Activated T-helper 1 cell treated with Interleukin-2 at 50 U/mL for 16 hours (primary cell): ENCODE measurements around the gene RAB24.
"Not testable (repeated sequence)": the region's sequence is repeated elsewhere in the genome, so short reads cannot be mapped to it uniquely, and the experiment has no call there.

Experiments
- DNase-seq: peaks from one replicate; pipeline ENCODE4 v3.0.0-alpha.2; 2020; ENCODE audit warnings: low read depth

Gene RAB24

DNA sequence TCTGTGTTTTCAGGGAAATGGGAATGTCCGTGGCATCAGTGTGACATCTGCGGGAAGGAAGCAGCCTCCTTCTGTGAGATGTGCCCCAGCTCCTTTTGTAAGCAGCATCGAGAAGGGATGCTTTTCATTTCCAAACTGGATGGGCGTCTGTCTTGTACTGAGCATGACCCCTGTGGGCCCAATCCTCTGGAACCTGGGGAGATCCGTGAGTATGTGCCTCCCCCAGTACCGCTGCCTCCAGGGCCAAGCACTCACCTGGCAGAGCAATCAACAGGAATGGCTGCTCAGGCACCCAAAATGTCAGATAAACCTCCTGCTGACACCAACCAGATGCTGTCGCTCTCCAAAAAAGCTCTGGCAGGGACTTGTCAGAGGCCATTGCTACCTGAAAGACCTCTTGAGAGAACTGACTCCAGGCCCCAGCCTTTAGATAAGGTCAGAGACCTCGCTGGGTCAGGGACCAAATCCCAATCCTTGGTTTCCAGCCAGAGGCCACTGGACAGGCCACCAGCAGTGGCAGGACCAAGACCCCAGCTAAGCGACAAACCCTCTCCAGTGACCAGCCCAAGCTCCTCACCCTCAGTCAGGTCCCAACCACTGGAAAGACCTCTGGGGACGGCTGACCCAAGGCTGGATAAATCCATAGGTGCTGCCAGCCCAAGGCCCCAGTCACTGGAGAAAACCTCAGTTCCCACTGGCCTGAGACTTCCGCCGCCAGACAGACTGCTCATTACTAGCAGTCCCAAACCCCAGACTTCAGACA, 9.5 kb downstream of the RAB24 start:
- no peak for DNase-seq

DNA sequence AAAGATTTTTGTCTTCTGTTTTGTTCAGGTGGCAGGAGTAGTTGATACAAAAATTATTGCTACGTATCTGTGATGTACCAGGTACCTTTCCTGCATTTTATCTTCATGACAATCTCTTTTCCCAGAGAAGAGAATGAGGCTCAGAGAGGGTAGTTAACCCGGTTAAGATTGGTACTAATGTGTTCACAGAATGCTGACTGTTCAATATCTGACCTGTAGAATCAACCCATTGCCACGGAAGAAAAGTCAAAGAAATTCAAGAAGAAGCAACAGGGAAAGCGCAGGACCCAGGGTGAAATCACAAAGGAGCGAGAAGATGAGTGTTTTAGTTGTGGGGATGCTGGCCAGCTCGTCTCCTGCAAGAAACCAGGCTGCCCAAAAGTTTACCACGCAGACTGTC, 11.8 kb downstream of the RAB24 start:
- DNase-seq = no peak

DNA sequence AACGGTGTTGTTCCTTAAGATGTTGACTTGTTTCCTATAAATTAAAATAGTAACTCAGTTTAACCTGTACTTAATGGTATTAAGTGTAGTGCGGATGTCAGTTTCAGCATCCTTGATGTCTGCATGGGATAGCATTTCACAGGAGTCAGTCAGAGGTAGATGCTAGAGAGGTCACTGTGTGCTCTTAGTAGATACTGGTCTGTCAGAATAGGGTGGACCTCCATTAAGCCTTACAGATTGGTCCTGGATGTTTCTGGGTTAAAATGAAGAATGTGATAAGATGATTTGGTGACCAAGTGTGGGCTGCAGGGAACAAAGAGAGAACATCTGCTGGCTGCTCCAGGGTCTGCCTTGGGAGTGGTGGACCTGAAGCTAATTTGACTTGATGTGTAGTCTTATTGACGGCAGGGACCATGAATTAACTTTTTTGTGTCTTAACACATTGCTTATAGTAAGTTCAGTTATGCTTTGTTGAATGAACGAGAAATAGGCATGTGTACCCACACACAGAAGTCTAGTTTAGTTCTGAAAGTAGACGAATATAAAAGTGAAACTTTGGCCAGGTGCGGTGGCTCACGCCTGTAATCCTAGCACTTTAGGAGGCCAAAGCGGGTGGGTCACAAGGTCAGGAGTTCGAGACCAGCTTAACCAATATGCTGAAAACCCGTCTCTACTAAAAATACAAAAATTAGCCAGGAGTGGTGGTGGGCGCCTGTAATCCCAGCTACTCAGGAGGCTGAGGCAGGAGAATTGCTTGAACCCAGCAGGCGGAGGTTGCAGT, 12.5 kb downstream of the RAB24 start:
- DNase-seq = no peak

DNA sequence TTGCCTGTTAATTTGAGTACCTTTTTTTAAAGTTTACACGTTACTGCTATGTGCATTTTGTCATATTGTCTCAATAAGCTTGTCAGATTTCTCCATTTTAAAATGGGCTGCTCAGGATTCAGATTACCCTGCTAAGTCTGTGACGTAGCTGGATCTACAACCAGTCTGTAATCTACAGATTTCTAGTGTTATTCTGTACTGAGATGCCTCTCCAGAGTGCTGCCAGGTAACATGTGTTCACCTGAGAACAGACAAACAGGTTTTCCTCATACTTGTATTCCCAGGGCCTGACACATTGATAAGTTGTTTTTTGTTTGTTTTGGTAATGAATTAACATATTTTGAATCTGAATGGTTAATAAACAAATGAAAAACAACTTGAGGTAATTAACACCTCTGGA, 15.3 kb downstream of the RAB24 start:
- no peak for DNase-seq

DNA sequence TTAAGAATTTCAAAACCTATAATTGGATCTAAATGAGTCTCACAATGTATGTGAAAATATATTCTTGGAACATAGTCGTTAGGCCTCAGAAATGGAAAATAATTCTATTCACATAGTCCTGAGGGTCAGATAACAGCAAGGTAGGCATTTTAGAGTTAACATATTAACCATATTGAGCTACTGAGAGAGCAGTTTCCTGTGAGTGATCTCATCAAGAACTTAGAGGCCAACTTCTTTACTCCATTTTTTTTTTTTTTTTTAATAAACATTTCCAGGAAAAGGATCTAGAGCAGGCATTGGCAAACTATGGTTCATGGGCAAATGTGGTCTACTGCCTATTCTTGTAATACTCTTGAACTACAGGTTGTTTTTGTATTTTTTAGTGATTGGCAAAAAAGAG, 26.6 kb downstream of the RAB24 start:
- DNase-seq = no peak

DNA sequence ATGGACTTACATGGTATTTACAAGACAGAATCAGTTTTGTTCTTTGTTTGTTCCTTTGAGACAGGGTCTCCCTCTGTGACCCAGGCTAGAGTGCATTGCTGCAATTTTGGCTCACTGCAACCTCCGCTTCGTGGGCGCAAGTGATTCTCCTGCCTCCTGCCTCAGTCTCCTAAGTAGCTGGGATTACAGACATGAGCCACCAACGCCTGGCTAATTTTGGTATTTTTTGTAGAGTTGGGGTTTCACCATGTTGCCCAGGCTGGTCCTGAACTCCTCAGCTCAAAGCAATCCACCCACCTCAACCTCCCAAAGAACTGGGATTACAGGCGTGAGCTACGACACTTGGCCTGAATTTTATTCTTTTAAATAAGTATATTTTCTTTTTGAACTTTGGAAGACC, 27.6 kb downstream of the RAB24 start:
- no peak for DNase-seq

DNA sequence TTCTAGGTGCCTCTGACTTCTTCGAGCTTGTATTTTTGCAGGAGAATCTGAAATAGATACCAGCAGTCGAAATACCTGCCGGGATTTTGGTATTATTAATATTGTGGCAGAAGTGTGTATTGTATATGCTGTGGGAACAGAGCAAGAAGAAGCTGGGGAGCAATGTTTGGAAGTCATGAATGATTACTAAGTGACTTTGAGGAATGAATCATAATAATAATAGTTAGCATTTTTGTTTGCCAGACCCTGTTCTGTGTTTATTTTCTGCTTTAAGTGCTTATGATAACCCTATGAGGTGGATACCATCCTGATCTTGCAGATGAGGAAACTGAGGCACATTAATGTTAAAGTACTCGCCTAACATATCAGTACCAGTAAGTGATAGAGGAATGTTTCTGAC, 32.4 kb downstream of the RAB24 start:
- DNase-seq = no peak

DNA sequence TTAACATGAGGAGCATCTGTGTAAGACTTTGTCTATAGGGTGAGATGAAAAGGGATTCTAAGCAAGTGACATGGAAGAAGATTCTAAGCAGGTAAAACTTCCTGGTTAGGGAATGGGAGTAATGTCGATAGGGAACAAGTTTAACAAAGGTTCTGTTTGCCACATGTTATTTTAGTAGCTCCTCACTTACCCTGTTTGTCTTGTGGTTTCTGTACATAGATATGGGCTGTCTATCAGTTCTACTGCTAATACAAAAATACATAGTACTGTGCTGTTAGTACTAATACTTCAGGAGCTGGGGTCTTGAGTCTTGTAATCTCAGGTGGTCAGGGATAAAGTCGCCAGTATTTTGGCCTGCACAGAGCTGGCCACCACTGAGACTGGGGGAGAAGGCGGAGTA, 32.9 kb downstream of the RAB24 start:
- DNase-seq = no peak

DNA sequence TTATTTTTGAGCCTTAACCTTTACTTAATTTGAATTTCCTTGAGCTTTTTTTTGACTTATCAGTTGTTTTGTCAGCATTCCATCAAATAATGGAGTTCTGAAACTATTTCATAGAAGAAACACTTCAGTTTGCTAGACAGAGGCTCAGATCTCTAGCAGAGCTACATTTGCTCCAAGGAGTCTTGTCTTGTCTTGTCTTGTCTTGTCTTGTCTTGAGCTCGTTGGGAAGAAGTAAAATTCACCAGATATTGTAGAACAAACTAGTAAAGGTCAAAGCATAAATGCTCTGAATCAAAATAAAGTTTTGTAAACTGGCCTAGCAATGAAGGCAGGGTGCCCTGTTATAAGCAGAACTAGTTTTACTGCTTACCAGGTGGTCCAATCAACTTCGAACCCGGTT, 33.5 kb downstream of the RAB24 start:
- no peak for DNase-seq

DNA sequence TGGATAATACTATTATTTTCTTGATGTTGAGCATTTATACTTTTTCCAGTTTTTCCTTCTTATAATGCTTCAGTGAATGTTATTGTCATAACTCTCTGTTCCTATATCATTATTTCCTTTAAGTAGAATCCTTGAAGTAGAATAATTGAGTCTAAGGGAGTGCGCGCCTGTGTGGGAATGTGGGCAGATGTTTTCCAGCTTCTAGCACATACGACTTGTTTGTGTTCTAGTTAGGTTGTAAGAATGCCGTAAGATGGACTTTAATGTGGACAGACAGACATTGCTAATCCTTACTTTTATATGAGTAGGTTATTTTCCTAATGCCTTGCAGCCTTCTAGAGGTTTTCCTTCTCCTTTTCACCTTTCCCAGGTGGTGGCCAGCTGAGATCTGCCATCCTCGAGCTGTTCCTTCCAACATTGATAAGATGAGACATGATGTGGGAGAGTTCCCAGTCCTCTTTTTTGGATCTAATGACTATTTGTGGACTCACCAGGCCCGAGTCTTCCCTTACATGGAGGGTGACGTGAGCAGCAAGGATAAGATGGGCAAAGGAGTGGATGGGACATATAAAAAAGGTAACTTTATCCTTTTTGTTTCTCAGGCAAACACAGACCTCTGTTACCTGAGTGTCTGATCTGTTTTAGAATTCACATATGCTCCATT, 34.2 kb downstream of the RAB24 start:
- DNase-seq = no peak

DNA sequence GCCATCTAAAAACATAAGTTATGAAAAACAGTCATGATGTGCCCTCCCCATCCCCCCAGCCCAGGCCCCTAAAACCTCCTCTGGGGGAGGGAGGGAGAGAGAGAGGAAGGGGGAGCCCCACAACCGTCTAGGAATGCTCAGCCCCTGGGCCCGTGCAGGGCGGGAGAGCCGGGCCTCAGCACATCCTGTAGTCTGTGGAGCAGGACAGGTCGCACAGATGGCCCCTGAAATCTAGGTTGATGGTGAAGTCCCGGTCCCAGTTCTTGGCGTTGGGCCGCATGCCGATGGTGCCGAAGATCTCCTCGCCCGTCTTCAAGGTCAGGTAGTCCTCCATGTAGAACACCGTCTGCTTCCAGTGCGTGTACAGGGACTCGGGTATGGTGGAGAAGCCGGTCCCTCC, 38.1 kb downstream of the RAB24 start:
- DNase-seq = no peak

DNA sequence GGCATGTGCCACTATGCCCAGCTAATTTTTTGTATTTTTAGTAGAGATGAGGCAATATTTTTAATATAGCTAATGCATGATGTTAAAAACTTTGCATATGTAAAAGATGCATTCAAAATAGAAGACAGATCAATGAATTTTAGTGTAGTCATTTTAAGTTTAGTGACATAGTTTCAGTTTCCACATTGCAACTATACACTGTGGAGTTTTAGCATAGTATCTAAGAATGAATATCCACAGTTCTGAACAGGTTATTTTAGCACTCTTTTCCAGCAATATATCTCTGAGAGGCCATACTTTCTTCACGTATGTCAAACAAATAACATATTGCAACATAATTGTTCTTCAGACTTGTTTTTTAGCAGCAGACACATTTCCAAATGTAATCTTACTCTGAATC, 39.3 kb downstream of the RAB24 start:
- no peak for DNase-seq

DNA sequence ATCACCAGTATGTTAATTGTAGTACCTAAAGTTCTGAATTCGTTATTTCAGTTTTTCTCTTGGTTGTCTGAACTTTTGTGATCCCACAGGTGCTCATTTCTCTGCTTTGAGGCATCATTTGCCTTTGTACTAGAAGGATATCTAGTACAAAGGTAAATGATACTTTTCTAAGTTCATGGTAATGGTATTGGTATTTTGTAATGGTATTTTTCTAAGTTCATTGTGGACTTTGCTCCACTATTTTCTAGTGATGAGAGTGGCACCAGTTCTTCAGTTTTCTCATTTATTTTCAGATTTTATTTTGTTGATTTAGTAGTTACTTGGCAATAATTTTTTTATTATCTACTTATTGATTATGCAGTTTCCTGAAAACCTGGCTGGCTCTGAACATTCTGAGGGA, 42.0 kb downstream of the RAB24 start:
- DNase-seq = no peak

DNA sequence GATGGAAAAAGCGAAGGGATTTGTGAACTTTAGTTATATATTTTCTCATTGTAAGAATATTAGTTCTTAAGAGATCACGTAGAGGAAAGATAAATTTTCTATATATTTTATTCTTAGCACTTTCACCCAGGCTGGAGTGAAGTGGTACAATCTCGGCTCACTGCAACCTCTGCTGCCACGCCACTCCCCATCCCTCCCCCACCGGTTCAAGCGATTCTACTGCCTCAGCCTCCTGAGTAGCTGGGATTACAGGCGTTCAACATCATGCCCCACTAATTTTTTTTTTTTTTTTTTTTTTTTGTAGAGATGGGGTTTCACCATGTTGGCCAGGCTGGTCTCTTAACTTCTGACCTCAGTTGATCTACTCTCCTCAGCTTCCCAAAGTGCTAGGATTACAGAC, 42.6 kb downstream of the RAB24 start:
- no peak for DNase-seq

DNA sequence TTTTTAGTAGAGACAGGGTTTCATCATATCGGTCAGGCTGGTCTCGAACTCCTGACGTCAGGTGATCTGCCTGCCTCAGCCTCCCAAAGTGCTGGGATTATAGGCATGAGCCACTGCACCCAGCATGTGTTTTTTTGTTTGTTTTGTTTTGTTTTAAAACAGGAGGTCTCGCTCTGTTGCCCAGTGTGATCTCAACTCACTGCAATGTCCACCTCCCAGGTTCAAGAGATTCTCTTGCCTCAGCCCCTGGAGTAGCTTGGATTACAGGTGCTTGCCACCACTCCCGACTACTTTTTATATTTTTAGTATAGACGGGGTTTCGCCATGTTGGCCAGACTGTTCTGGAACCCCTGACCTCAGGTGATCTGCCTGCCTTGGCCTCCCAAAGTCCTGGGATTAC, 44.8 kb downstream of the RAB24 start:
- not testable (repeated sequence) for DNase-seq

DNA sequence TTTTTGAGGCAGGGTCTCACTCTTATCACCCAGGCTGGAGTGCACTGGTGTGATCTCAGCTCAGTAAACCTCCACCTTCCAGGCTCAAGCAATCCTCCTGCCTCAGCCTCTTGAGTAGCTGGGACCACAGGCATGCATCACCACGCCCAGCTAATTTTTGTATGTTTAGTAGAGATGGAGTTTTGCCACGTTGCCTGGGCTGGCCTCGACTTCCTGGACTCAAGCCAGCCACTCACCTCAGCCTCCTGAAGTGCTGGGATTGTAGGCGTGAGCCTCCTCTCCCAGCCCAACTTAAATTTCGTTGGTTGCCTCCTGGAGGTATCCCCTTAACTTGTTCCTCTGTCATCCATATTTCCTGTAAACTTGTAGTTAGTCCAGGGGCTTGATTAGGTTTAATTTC, 47.2 kb downstream of the RAB24 start:
- no peak for DNase-seq

DNA sequence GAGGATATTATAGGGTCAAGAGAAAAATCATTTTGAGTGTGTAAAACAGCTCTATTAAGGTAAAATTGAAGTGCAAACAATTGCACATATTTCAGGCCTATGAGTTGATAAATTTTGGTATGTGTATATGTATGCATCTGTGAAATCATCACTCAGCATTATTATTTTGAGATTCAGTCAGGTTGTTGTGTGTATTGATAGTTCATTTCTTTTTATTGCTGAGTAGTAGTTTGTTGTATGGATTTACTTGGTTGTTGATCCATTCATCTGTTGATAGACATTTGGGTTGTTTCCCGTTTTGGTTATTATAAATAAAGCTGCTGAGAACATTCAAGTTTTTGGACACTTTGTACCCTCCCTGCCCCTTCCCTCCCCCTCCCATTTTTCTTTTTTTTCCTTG, 50.3 kb downstream of the RAB24 start:
- no peak for DNase-seq
